EH (cell line): ENCODE data around the gene CORO1C.

Experiments
- DNase-seq: peaks from one replicate; pipeline ENCODE4 v3.0.0-alpha.2; 2015; ENCODE audit warnings: low read depth

Gene CORO1C

GRCh38 chr12:108647585-108648287, 83.6 kb downstream of the CORO1C start:
- DNase-seq: no peak

- DNase-seq: peak; percentile 47
Observed at GRCh38 chr12:108646600-108647579, 84.4 kb downstream of the CORO1C start.

DNA sequence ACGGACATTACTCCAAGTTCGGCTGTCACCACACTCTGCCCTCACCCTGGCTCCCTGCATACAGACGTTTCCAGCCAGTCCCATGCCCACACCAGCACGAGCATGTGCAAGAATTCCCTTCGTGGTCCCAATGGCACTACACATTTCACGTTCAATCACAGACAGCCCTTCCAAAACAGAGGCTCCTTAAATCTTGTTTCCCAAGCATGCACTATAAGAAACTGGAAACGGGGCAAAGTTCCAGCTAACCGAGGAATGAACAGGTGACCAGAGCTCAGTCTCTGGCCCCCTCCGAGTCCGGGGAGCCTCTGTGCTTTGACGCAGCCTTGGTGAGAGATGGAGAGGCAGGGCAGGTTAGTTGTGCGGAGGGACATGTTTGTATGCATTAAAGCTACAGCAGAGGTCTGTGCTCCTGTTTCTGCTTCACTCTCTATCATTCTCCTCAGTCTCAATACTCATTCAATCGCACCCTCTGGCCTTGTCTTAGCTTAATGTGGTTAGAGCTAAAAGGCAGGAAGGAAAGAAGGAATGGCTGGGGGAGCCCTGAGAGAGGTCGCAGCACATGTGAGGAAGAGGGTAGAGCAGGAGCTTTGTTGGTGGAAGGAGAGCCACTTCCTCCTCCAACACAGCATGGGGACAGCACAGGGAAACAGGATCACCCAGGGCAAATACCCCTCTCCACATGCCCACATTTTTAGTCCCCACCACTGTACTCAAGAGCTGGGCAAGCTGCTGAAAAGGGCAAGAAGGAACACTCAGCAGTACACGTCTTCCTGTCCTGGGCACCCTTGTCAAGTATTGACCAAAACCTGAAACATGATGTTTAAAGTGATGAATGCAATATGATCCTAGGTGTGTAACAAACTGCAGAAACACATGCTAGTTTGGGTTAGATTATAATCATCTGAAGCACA, 85.4 kb downstream of the CORO1C start:
- no peak for DNase-seq

GRCh38 chr12:108644811-108645120, 86.6 kb downstream of the CORO1C start:
- no peak for DNase-seq

DNA sequence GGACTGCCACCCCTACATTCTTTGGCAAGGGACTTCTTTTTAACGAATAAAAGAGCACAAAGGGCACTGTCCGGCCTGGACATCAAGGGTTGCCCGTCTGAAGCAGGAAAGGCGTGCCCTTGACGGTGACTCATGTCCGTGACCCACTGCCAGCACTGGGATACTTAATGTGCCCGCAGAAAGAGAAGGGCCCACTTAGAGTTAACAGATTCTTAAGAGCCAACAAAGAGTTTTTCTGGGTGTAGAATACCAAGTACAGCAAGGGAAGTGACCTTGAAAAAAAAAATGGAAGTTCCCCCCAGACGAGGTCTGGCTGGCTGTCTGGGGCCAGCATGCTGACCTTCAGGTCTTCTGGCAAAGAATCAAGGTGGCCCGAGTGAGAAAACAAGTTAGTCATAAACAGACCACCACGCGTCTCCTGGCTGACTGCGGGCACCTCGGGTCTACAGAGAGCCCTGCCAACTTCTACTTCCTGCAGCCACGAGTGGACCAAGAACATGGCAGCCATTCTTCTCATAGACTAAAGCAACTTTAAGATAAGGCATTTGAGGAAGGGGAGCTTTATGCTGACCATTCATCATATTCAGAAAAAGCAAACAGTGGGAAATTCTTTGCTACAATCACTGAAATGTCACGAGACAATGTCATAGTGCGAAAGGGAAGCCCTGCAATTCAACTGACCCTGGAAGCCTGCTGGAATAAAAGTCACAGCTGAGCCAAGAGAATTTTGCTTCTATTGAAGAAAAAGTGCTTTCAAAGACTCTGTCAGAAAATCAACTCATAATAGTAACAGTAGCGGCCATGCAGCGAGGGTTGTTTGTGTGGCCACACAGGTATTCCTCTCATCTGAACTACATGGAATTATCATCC, 87.1 kb downstream of the CORO1C start:
- peak; percentile 30 for DNase-seq

DNA sequence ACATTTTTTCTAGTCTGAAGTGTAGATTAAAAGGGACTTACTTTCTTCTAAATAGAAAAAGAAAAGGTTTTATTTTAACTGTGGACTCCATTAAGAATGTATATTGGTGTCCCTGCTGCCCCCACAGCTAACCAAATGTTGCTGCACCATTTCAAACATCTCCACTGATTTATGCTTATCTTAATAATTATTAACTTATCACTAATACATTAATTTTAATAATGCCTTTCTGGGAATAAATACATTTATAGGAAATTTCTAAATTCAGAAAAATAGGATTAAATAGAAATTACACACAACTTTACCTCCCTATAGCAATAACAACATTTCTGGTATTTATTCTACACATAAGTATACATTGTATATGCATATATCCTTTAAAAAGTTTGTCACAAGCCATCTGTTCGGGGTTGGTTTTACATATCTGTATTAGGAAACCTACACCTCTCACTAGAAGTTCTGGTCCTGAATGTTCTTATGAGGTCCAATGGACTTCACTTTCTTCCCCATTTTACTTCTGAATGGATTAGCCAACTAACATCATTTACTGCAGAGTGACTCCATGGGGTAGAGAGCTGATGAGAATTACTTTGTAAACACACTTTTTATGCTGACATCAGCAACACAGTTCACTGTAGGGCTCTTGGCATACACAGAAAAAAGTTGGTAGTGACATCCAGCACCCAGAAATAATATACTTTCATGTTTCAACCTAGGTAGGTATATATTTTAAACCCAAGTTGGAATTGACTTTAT, 88.2 kb downstream of the CORO1C start:
- DNase-seq: no peak

DNA sequence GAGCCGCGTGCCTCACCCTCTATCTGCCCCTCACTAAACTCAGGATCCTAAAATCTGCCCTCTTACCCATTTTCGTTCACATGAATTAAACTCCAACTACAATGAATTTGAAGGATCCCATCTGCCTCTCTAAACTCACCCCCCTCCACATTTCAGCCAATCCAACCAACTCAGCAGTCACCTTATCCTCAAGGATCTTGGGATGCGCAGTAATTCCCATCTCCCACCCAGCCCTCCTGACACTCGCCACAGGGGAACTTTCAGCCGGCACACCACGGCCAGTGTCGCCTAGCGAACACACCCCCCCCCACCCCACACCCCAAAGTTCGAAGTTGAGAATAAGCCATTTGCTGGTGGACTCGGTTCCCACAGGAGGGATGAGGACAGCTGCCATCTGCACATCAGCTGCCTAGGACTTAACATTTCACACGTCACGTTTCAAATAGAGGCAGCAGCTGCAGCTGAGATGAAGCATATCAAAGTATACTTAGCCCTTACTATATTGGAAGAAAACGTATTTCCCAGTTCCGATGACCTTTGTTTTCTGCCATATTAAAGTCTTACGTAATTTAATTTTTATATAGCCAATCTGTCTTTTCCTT, 88.9 kb downstream of the CORO1C start:
- no peak for DNase-seq

DNA sequence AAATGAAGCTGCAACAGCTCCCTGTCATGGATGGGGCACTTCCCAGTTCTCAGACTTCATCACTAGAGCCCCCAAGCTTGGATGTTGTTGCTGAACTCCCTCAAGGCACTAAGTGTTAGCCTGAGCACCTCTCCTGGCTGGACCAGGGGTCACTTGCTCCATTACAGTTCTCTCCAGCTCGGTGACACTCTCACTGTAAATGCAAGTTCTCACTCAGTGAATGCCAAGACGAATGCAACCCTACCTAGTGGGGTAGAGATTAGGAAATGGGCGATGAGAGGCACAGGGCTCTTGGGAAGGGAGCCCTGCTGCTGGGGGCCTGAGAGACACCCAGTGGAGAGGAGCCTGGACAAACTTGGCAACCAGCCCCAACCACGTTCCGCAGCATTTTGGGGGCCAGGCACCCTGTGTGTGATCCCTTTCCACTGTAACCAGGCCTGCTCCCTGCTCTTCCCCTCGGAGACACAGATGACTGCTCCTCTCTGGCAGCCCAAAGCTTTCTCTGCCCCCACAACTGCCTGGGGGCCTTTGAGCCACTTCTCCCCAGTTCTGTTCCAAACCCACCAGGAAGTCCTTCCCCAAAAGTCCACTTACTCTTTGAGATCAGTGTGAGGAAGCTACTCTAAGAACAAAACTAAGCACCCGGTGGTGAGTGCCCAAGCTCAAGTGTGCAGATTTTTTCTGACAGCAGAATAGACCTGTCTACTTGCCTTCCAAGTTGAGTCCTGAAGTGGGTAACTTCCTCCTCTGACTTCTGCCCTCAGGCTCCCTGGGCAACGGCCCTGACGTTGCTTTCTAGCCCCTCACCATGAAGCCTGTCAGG, 89.7 kb downstream of the CORO1C start:
- peak; percentile 13 for DNase-seq

DNA sequence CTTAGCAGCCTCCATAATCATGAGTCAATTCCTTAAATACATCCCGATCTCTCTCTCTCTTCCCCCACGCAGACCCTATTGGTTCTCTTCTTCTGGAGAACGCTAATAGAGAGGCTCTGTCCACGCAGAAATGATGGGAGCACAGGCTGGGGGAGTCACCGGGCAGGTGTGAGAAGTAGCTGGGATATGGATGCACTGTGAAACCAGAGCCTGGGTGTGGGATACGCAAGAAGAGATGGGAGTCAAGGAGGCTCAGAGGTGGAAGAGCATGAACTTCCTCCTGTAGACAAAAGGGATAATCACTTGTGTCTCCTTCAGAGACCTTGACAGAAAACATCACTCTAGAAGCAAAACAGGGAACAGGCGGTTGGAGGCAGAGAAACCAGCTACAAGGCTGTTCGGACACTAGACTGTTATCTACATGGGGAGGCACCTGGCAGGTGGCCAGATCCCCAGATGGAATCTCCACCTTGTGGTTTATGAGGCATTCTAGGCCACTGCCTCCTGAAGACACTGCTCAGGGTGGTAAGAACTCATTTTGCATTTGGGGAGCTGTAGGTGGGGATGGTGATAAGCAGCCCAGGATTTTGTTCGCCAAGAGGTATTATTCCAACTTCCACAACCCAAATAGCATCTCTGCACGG, 90.4 kb downstream of the CORO1C start:
- DNase-seq: peak; percentile 54

DNA sequence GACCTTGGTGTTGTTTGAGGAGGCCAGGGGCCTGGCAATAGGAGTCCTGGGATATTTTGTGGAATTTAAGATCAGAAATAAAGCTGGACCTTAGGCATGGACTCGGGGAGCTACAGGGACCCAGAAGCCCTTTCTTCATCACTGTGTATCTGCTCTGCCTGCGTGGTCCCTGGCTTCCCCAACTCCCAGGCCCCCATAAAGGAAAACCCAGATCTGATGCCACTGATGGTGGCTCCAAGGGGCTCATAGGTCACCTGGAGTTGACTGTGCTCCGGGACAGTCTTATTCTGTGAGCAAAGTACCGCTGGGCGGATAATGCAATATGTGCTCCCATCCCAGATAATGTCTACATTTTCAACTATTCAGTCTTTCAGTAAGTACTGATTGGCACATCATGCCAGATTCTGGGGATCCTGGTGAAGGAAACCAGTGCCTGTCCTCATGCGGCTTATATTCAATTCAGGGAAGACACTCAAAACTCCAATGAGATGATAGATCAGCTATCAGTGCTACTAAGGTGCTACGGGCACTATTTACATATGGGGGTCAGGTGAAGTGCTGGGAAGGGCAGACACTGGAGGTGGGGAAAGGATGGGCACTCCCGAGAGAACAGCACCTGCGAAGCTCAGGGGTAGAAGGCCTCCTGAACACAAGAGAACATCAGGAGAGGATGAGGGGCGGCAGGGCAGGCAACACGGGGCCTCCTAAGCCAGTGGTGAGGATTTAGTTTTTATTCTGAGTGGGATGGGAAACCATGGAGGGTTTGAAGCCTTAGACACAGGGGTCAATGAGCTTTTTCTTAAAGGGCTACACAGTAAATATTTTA, 92.1 kb downstream of the CORO1C start:
- DNase-seq: no peak

- DNase-seq: no peak
Observed at GRCh38 chr12:108638141-108638827, 93.0 kb downstream of the CORO1C start.

DNA sequence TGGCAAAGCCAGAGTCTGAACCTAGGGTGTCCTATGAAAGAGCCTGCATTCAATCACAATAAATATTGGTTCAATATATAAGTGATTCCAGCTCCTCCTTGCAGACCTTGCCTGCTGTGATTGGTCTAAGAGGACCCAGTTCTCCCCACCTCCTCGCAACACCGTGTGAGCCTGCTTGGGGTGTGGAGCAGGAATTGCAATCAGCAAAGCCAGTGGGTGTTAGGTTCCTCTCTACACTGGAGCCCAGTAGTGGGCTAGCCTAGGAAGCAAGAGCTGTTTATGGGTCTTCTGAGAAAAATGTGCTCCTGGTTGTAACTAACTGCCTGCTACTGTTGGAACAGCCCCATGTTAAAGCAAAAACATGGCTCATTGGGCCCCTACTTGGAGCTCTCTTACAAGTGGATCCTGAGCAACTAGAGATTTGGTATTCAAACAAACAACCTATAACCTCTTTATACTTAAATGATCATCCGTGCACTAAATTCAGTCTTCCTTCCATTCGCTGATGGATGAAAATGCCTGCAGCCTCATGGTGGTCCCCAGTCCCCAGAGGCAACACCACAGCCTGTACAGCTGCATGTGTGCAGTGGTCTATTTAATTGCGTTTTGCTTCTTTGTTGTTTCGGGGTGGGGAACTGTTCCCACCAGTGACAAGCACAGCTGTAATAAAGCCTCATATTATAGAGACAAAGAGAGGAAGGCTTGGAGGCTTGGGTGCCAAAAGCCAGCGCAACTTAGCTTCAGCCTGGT, 93.9 kb downstream of the CORO1C start:
- no peak for DNase-seq

GRCh38 chr12:108635997-108636808, 95.1 kb downstream of the CORO1C start:
- DNase-seq: no peak

DNA sequence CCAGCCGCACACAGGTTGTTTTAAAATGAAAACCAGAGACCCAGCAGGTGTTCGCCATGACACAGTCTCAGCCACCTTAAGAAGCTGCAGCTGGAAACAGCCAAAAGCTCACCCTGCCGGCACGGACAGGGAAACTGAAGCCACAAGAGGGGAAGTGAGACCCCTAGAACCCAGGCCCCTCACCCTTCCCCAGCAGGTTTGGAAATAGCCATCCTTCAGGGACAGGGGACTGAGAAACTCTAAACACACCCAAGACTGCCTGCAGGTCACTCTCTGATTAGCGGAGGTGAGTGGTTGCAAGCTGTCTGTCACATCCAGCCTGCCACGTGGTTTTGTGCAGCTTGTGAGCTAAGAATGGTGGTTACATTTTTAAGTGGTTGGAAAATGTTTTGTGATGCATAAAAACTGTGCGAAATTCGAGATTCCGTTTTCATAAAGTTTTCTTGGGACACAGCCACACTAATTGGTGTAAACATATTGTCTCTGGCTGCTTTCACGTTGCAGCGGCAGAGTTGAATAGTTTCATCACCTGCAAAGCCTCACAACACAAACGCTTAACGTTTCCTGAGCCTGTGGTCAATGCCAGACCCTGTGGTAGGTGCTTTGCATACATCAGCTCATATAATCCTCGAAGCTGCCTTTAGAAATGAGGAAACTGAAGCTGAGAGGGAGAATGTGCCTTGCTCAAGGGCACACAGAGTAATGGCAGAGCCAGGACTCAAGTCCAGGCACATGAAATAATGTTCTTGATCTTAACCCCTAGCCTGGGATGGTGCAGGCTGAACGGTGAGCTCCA, 95.9 kb downstream of the CORO1C start:
- DNase-seq: no peak

DNA sequence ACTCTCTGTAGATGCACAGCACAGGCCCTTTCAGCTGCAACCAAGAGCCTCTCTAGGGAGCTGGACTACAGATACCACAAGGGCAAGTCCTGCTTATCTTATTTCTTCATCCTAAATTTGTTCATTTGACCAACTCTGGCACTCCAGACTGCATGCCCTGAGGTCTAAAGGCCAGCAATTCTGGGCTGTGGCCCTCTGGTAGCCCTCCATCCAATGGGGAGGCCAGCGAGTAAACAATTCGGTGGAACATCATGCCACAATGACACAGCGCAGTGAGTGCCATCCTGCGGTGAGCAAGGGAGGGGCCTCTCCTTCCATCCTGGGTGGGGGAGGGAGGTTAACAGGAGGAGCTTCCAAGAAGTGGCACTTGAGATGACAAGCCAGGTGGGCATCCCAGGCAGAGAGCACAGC, 97.0 kb downstream of the CORO1C start:
- peak; percentile 31 for DNase-seq
